ENCODE results near the gene ARHGAP18. TPM values are rescaled to one million over a fixed set of nuclear protein-coding genes. Genes with fewer than 3 reads are reported as not detected.

The ARHGAP18 gene
- total RNA-seq, 1 experiment from 2014 or later = 32.0 TPM

- Histone ChIP-seq H3K4me1 (replicated peaks) (peaks cover 48% of the 10 kb centered on the region), H3K9me3 (replicated peaks) (no peaks in the 10 kb centered on the region), H3K27ac (no peak overlapping the region), H3K27me3 (replicated peaks) (no peaks in the 10 kb centered on the region), H3K4me3 (no peak overlapping the region), H3K36me3 (peaks cover 2% of the 10 kb centered on the region; the same call in 1 of the 2 replicates)
- DNase-seq (ENCODE audit: low read depth in 1 of 2, low spot score in 2 of 2) = no peak
Observed at GRCh38 chr6:129679275-129679674, 30.7 kb downstream of the ARHGAP18 start.

GRCh38 chr6:129678463-129678862 lies 31.5 kb downstream of the ARHGAP18 start:
- DNase-seq (ENCODE audit: low read depth in 1 of 2, low spot score in 2 of 2) = no peak
- Histone ChIP-seq H3K4me1 (replicated peaks) (peaks cover 51% of the 10 kb centered on the region), H3K36me3 (peaks cover 3% of the 10 kb centered on the region; the same call in 1 of the 2 replicates), H3K27ac (no peak overlapping the region), H3K9me3 (replicated peaks) (no peaks in the 10 kb centered on the region), H3K27me3 (replicated peaks) (no peaks in the 10 kb centered on the region), H3K4me3 (no peak overlapping the region)

GRCh38 chr6:129677620-129678325 lies 32.2 kb downstream of the ARHGAP18 start:
- H3K27me3 ChIP-seq (replicated peaks) = no peaks in the 10 kb centered on the region
- no peaks in the 10 kb centered on the region for H3K9me3 ChIP-seq (replicated peaks)
- H3K4me3 ChIP-seq = no peak overlapping the region
- 0 out of 2 replicates have a peak overlapping the region, but pooled peaks have one; percentile 3 for H3K27ac ChIP-seq
- peaks cover 52% of the 10 kb centered on the region for H3K4me1 ChIP-seq (replicated peaks)
- DNase-seq (ENCODE audit: low read depth in 1 of 2, low spot score in 2 of 2) = no peak
- peaks cover 3% of the 10 kb centered on the region; the same call in 1 of the 2 replicates for H3K36me3 ChIP-seq

- peaks cover 11% of the 10 kb centered on the region for H3K36me3 ChIP-seq
- no peak overlapping the region for H3K4me3 ChIP-seq
- H3K9me3 ChIP-seq (replicated peaks) = no peaks in the 10 kb centered on the region
- no peak overlapping the region for H3K27ac ChIP-seq
- peaks cover 56% of the 10 kb centered on the region for H3K4me1 ChIP-seq (replicated peaks)
- no peak for DNase-seq (ENCODE audit: low read depth in 1 of 2, low spot score in 2 of 2)
- H3K27me3 ChIP-seq (replicated peaks) = no peaks in the 10 kb centered on the region
Observed at GRCh38 chr6:129675669-129676472, 34.1 kb downstream of the ARHGAP18 start.

- Histone ChIP-seq H3K9me3 (replicated peaks) (no peaks in the 10 kb centered on the region), H3K4me3 (no peak overlapping the region), H3K27me3 (replicated peaks) (no peaks in the 10 kb centered on the region), H3K4me1 (replicated peaks) (peaks cover 47% of the 10 kb centered on the region), H3K27ac (peak overlapping the region; percentile 97), H3K36me3 (peaks cover 11% of the 10 kb centered on the region)
- DNase-seq (ENCODE audit: low read depth in 1 of 2, low spot score in 2 of 2) = no peak
Observed at GRCh38 chr6:129673748-129674147, 36.2 kb downstream of the ARHGAP18 start.

GRCh38 chr6:129672881-129673631 lies 36.9 kb downstream of the ARHGAP18 start:
- H3K4me3 ChIP-seq = no peak overlapping the region
- H3K9me3 ChIP-seq (replicated peaks) = no peaks in the 10 kb centered on the region
- peaks cover 42% of the 10 kb centered on the region for H3K4me1 ChIP-seq (replicated peaks)
- peak; percentile 58 to 90 for DNase-seq (ENCODE audit: low read depth in 1 of 2, low spot score in 2 of 2)
- peak overlapping the region; percentile 97 for H3K27ac ChIP-seq
- peaks cover 11% of the 10 kb centered on the region for H3K36me3 ChIP-seq
- H3K27me3 ChIP-seq (replicated peaks) = no peaks in the 10 kb centered on the region

GRCh38 chr6:129672341-129672682 lies 37.7 kb downstream of the ARHGAP18 start:
- peak overlapping the region; percentile 97 for H3K27ac ChIP-seq
- H3K4me1 ChIP-seq (replicated peaks) = peaks cover 42% of the 10 kb centered on the region
- no peaks in the 10 kb centered on the region for H3K9me3 ChIP-seq (replicated peaks)
- H3K4me3 ChIP-seq = no peak overlapping the region
- DNase-seq (ENCODE audit: low read depth in 1 of 2, low spot score in 2 of 2) = no peak
- no peaks in the 10 kb centered on the region for H3K27me3 ChIP-seq (replicated peaks)
- H3K36me3 ChIP-seq = peaks cover 11% of the 10 kb centered on the region

GRCh38 chr6:129671442-129672340 lies 38.3 kb downstream of the ARHGAP18 start:
- no peaks in the 10 kb centered on the region for H3K9me3 ChIP-seq (replicated peaks)
- no peak for DNase-seq (ENCODE audit: low read depth in 1 of 2, low spot score in 2 of 2)
- peaks cover 40% of the 10 kb centered on the region for H3K4me1 ChIP-seq (replicated peaks)

GRCh38 chr6:129670634-129671033 lies 39.3 kb downstream of the ARHGAP18 start:
- Histone ChIP-seq H3K4me1 (replicated peaks) (peaks cover 40% of the 10 kb centered on the region), H3K27me3 (replicated peaks) (no peaks in the 10 kb centered on the region), H3K36me3 (peaks cover 11% of the 10 kb centered on the region)

More at GRCh38 chr6:129671442-129672340, 38.3 kb downstream of the ARHGAP18 start:
- no peak overlapping the region for H3K4me3 ChIP-seq
- peaks cover 11% of the 10 kb centered on the region for H3K36me3 ChIP-seq
- peak overlapping the region; percentile 97 for H3K27ac ChIP-seq
- no peaks in the 10 kb centered on the region for H3K27me3 ChIP-seq (replicated peaks)

GRCh38 chr6:129667621-129668020 lies 42.4 kb downstream of the ARHGAP18 start:
- H3K4me1 ChIP-seq (replicated peaks) = peaks cover 21% of the 10 kb centered on the region
- no peaks in the 10 kb centered on the region for H3K9me3 ChIP-seq (replicated peaks)
- no peak for DNase-seq (ENCODE audit: low read depth in 1 of 2, low spot score in 2 of 2)
- H3K27ac ChIP-seq = no peak overlapping the region
- no peaks in the 10 kb centered on the region for H3K27me3 ChIP-seq (replicated peaks)
- H3K36me3 ChIP-seq = peaks cover 8% of the 10 kb centered on the region; the same call in 1 of the 2 replicates
- no peak overlapping the region for H3K4me3 ChIP-seq

More at GRCh38 chr6:129670634-129671033, 39.3 kb downstream of the ARHGAP18 start:
- Histone ChIP-seq H3K9me3 (replicated peaks) (no peaks in the 10 kb centered on the region), H3K4me3 (no peak overlapping the region), H3K27ac (no peak overlapping the region)
- DNase-seq (ENCODE audit: low read depth in 1 of 2, low spot score in 2 of 2) = no peak

GRCh38 chr6:129667034-129667433 lies 42.9 kb downstream of the ARHGAP18 start:
- DNase-seq (ENCODE audit: low read depth in 1 of 2, low spot score in 2 of 2) = no peak
- H3K27ac ChIP-seq = no peak overlapping the region
- peaks cover 5% of the 10 kb centered on the region; the same call in 1 of the 2 replicates for H3K36me3 ChIP-seq
- peaks cover 15% of the 10 kb centered on the region for H3K4me1 ChIP-seq (replicated peaks)
- no peak overlapping the region for H3K4me3 ChIP-seq
- no peaks in the 10 kb centered on the region for H3K9me3 ChIP-seq (replicated peaks)
- no peaks in the 10 kb centered on the region for H3K27me3 ChIP-seq (replicated peaks)

- Histone ChIP-seq H3K27ac (no peak overlapping the region), H3K4me3 (no peak overlapping the region), H3K4me1 (replicated peaks) (peaks cover 12% of the 10 kb centered on the region), H3K9me3 (replicated peaks) (no peaks in the 10 kb centered on the region), H3K36me3 (no peaks in the 10 kb centered on the region), H3K27me3 (replicated peaks) (no peaks in the 10 kb centered on the region)
- DNase-seq (ENCODE audit: low read depth in 1 of 2, low spot score in 2 of 2) = no peak
Observed at GRCh38 chr6:129665555-129665954, 44.4 kb downstream of the ARHGAP18 start.

GRCh38 chr6:129663531-129663930 lies 46.4 kb downstream of the ARHGAP18 start:
- Histone ChIP-seq H3K4me3 (no peak overlapping the region), H3K27me3 (replicated peaks) (no peaks in the 10 kb centered on the region), H3K27ac (no peak overlapping the region), H3K9me3 (replicated peaks) (no peaks in the 10 kb centered on the region), H3K4me1 (replicated peaks) (peaks cover 23% of the 10 kb centered on the region), H3K36me3 (no peaks in the 10 kb centered on the region)
- no peak for DNase-seq (ENCODE audit: low read depth in 1 of 2, low spot score in 2 of 2)

Measured in SJSA1 (cell line).